G401.6 (cell line): ENCODE measurements around the gene FTSJ1.
"Not testable (repeated sequence)": the region's sequence is repeated elsewhere in the genome, so short reads cannot be mapped to it uniquely, and the experiment has no call there.

Experiments used
- FAIRE-seq: peaks from 2 replicates; lab custom pipeline; 2012; peaks lifted over from hg19 to GRCh38; lab: Jason Lieb, UNC

The FTSJ1 gene

DNA sequence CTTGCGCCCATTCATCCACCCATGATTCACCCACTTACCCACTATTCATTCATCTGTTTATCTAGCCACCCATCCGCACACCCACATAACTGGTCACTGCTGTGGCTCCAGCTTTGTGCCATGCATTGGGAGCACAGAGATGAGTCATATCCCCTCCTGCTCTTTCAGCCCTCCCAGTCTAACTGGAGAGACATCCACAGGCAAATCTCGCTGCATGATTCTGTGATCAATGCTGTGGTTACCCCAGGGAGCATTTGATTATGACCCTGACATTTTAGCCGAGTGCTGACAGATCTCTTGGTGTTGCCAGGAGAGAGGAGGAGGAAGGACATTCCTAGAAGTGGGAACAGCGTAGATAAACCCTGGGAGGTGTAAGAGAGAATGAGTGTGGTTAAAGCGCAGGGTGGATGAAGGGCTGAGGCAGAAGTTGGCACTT is 22.4 kb downstream of the FTSJ1 start:
- no peak for FAIRE-seq

- FAIRE-seq, result no peak
Measured at GRCh38 chrX:48504261-48504660, 28.3 kb downstream of the FTSJ1 start.

DNA sequence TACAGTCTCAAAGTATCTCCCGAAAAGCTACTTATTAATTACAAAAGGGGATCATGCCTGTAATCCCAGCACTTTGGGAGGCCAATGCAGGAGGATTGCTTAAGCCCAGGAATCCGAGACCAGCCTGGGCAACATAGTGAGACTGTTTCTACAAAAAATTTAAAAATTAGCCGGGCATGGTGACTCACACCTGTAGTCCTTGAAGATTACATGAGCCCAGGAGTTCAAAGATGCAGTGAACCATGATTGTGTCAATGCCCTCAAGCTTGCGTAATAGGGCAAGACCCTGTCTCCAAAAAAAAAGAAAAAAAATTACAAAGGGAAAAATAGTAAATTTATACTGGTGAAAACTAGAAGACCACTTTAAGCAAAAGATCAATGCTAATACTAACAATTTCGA is 29.5 kb downstream of the FTSJ1 start:
- FAIRE-seq, result no peak

GRCh38 chrX:48507246-48507645 is 31.2 kb downstream of the FTSJ1 start:
- no peak for FAIRE-seq

- FAIRE-seq, result no peak
Measured at GRCh38 chrX:48508400-48509244, 32.6 kb downstream of the FTSJ1 start, which contains the start of gene PORCN. PORCN (plus strand) TSS chrX:48508992; CDS start chrX:48509821, 829 bp downstream.

DNA sequence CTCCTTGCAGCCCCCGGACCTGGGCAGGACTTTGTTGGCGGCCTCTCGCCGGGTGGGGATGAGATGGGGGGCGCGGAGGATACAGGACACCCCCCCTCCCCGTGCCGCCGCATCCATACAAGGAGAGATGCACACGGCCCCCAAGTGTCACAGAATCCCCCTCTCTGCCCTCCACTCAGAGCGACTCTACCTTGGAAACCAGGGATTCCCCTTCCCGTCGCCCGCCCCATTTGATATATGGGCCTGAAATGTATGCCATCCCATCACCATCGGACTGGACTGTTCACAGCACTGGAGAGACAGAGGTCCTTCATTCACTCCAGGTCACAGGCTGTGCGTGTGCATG is 33.2 kb downstream of the FTSJ1 start:
- FAIRE-seq, result no peak

DNA sequence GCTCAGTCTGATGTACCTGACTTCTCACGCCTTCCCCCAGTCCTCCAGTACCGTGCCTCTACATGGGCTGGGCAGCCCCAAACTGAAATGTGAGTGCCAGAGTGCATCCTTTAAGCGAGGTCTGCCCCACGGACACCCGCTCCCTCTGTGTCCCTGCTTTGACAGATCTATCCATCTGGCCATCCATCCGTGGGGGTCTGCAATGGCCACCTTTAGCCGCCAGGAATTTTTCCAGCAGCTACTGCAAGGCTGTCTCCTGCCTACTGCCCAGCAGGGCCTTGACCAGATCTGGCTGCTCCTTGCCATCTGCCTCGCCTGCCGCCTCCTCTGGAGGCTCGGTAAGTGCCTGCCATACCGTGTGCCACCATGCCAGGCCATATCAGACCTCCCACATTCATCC is 33.6 kb downstream of the FTSJ1 start:
- no peak for FAIRE-seq

DNA sequence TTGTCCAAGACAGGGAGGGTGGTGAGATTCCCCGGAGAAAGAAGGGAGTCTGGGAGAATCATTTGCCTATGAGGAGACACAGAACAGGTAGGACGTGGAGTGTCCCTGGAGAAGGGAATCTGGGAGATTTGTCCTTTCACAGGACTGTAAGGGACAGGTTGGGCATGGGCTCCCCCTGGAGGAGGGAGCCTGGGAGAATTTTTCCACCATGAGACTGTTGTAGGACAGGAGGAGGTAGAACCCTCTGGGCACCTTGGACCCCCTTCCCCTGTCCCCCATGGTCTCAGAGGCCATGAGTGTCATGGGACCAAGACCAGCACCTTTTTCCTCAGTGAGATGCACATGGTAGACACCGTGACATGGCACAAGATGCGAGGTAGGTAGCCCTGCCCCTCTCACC is 35.6 kb downstream of the FTSJ1 start:
- FAIRE-seq, result no peak

- no peak for FAIRE-seq
Measured at GRCh38 chrX:48512371-48512935, 36.5 kb downstream of the FTSJ1 start.

DNA sequence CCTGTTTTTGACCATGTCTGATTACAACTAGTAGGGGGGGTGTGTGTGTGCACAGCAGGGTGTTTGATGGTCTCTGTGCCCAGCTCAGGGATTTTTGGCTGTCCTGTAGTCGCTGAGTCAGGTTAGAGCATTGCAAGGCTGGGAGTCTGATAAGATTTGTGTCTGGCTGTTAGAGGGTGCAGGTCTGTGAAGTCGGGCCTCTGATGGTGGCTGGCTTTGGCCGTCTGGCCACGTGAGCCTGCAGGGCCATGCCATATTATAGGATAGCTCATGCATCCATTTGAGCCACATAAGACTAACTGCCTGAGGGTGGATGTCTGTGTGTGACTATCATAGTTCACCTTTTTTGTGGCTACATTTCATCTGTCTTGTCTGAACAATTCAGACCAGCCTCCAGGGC is 37.7 kb downstream of the FTSJ1 start:
- no peak for FAIRE-seq

DNA sequence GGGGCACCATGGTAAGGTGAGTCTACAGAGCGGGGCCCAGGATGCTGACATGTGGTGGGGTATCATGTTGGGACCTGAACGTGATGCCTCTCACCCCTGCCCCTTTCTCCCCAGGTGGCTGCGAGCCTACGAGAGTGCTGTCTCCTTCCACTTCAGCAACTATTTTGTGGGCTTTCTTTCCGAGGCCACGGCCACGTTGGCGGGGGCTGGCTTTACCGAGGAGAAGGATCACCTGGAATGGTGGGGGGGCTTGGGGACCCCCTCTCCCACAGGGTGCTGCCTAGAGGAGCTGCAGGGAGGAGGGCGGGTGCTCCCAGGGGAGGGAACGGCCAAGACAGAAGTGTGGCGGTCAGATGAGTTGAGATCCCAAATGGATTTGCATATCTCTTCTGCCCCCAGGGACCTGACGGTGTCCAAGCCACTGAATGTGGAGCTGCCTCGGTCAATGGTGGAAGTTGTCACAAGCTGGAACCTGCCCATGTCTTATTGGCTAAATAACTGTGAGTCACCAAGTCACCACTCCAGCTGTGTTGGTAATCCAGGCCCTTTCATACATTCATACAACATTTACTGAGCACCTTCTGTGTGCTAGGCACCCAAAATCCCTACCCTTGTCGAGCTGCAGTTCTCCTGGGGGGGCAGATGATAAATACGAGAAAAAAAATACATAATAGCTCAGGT is 38.3 kb downstream of the FTSJ1 start:
- FAIRE-seq, result no peak

- no peak for FAIRE-seq
Measured at GRCh38 chrX:48514868-48515460, 39.0 kb downstream of the FTSJ1 start.

DNA sequence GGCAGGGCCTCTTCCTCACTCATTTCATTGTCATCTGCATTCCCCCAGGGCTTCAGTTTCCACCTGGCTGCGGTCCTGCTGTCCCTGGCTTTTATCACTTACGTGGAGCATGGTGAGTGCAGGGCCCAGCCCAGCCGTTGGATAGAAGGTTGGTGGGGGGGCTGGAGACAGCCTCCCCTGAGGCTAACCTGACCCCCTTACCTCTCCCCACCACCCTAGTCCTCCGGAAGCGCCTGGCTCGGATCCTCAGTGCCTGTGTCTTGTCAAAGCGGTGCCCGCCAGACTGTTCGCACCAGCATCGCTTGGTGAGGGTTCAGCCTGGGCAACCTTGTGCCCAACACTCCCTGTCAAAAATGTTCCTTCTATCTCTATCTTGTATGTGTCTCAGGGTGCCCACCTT is 39.8 kb downstream of the FTSJ1 start:
- no peak for FAIRE-seq

DNA sequence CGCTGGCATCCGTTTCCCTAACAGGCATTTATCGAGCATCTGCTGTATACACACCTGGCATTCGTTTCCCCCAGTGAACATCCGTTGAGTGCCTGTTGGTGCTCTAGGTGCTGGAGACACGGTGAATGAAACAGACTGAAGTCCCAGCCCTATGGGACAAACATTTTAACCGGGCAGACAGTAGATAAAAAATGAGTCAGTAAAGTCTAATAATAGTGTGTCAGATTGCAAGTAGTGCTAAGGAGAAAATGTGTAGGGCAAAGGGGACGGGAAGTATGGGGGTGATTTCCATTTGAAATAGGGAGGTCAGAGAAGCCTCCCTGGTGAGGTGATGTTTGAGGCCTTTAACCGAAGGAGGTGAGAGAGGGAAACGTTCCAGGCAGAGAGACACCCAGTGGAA is 40.3 kb downstream of the FTSJ1 start:
- FAIRE-seq, result no peak

DNA sequence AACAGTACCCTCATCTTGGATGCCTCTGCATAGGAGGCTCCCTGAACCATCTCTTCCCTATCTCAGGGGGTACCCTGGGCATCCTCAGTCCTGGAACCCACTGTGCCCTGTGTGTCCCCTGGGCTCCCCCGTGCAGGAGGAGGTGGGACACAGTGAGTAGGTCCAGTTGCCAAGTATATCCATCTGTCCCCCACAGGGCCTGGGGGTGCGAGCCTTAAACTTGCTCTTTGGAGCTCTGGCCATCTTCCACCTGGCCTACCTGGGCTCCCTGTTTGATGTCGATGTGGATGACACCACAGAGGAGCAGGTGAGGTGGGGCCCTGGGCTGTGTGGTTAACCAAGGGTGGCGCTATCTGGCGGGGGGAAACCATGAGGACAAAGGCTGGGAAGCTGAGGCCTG is 41.0 kb downstream of the FTSJ1 start:
- FAIRE-seq, result no peak

DNA sequence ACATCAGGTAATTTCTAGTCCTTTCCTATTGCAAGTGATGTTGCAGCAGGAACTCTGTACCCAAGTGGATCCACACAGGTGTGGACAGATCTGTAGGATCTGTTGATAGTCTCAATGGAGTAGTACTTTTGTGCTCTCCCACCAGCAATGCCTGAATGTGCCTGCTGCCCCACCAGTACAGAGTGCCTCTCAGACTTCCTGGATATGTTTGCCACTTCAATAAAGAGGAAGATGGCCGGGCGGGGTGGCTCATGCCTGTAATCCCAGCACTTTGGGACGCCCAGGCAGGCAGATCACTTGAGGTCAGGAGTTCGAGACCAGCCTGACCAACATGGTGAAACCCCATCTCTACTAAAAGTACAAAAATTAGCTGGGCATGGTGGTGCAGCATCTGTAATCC is 43.5 kb downstream of the FTSJ1 start:
- FAIRE-seq, result not testable (repeated sequence)

GRCh38 chrX:48520455-48520854 is 44.5 kb downstream of the FTSJ1 start:
- no peak for FAIRE-seq

- no peak for FAIRE-seq
Measured at GRCh38 chrX:48520976-48521352, 45.0 kb downstream of the FTSJ1 start.

- FAIRE-seq, result peak; percentile 98
Measured at GRCh38 chrX:48521353-48522243, 45.6 kb downstream of the FTSJ1 start, which contains the start of gene EBP. EBP (plus strand) TSS chrX:48521808; CDS start chrX:48523772, 1,964 bp downstream.

DNA sequence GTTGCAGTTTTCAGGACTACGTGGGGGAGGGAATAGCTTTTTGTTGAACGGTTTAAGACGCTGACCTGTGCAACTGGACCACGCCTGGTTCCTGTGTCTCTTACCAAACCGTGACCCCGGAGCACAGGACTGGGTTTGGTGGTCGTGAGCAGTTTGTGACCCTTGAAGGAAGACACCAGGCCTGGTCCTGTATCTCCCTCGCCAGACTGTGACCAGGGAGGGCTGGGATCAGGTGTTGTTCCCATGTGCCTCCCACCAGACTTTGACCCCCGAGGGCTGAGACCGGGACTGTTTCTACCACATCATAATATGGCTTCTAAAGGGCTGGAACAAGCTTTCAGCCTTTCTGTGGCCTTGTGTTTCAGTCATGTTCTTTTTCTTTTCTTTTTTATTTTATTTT is 46.3 kb downstream of the FTSJ1 start:
- FAIRE-seq, result no peak

DNA sequence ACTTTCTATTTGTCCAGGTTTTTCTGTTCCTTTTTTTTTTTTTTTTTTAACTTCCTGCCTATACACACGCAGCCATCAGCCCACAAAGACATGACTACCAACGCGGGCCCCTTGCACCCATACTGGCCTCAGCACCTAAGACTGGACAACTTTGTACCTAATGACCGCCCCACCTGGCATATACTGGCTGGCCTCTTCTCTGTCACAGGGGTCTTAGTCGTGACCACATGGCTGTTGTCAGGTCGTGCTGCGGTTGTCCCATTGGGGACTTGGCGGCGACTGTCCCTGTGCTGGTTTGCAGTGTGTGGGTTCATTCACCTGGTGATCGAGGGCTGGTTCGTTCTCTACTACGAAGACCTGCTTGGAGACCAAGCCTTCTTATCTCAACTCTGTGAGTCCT is 47.7 kb downstream of the FTSJ1 start:
- no peak for FAIRE-seq

- FAIRE-seq, result not testable (repeated sequence)
Measured at GRCh38 chrX:48525853-48526252, 49.9 kb downstream of the FTSJ1 start.
